GM12878 (cell line): Measurements from ENCODE around the gene COL11A2. TPM values are rescaled to one million over a fixed set of nuclear protein-coding genes. Genes with fewer than 3 reads are reported as not detected.

Experiments
- ATAC-seq: fragments of 200-7000 bp; cut with Tn5 transposase; 3 replicates; pipeline ENCODE4 v1.9.1; 2020; ENCODE audit warnings: mild to moderate bottlenecking, moderate library complexity
- BruUV-seq: library from RNA; stranded (reverse); fragments of 400-500 nt; replicated peaks from 2 replicates; lab custom pipeline; 2021; lab: Mats Ljungman, UMichigan
- CTCF ChIA-PET: fragments of 300-600 bp; sonication (Branson Sonifier 250); formaldehyde crosslinking; extraction: SDS; loops from one replicate; lab custom pipeline; 2021; ENCODE audit warnings: inconsistent platforms; lab: Yijun Ruan, JAX
- POLR2A ChIA-PET: fragments of 350-600 bp; formaldehyde crosslinking; extraction: SDS; loops from one replicate; lab custom pipeline; 2021; ENCODE audit warnings: inconsistent platforms; lab: Charles Lee
- RAD21 ChIA-PET: fragments of 300-600 bp; sonication (Branson Sonifier 250); formaldehyde crosslinking; loops from one replicate; lab custom pipeline; 2023; ENCODE audit warnings: antibody characterized with exemption; ENCODE audit not compliant: unreplicated experiment; lab: Charles Lee
- SMC1A ChIA-PET: fragments of 300-600 bp; sonication (Branson Sonifier 250); formaldehyde crosslinking; loops from one replicate; lab custom pipeline; 2023; ENCODE audit not compliant: unreplicated experiment, uncharacterized antibody; lab: Charles Lee
- DNase-seq: peaks from one replicate; pipeline ENCODE4 v3.0.0-alpha.2; 2011; ENCODE audit warnings: low read depth, low spot score
- FAIRE-seq: peaks from 3 replicates; lab custom pipeline; 2011; peaks lifted over from hg19 to GRCh38; lab: Jason Lieb, UNC
- H2AFZ ChIP-seq: 2 replicates; pipeline ENCODE4 v1.6.0; 2011; ENCODE audit warnings: low read depth, low read length, control low read depth; ENCODE audit not compliant: control insufficient read depth
- H3K27ac ChIP-seq: 2 replicates; pipeline ENCODE4 v1.5.1; 2011; ENCODE audit warnings: control low read depth; ENCODE audit not compliant: control insufficient read depth, insufficient read depth
- H3K27me3 ChIP-seq, 2 experiments: replicated peaks in 1 of 2; 2 replicates each; pipeline versions ENCODE4 v1.6.0 to v1.6.1; 2011; ENCODE audit warnings: low read length in 1 of 2; ENCODE audit not compliant: control insufficient read depth in 2 of 2, insufficient read depth in 2 of 2
- H3K36me3 ChIP-seq, 2 experiments: 2 replicates each; pipeline ENCODE4 v1.5.1; 2011; ENCODE audit warnings: low read length in 1 of 2; ENCODE audit not compliant: control insufficient read depth in 2 of 2, insufficient read depth in 2 of 2
- H3K4me1 ChIP-seq: 2 replicates; pipeline ENCODE4 v1.6.1; 2011; ENCODE audit warnings: mild to moderate bottlenecking, low read length, moderate library complexity, mixed read lengths; ENCODE audit not compliant: control insufficient read depth, insufficient read depth
- H3K4me2 ChIP-seq: 2 replicates; pipeline ENCODE4 v1.6.0; 2011; ENCODE audit warnings: control low read depth; ENCODE audit not compliant: control insufficient read depth, insufficient read depth
- H3K4me3 ChIP-seq: fragments of 200-600 bp; sonication (generic); 2 replicates; pipeline ENCODE4 v1.5.1; 2016
- H3K79me2 ChIP-seq: 2 replicates; pipeline ENCODE4 v1.6.0; 2011; ENCODE audit warnings: low read length; ENCODE audit not compliant: control insufficient read depth, insufficient read depth
- H3K9ac ChIP-seq: 2 replicates; pipeline ENCODE4 v1.8.0; 2011; ENCODE audit warnings: low read length, control low read depth, mixed read lengths; ENCODE audit not compliant: control insufficient read depth, insufficient read depth
- H3K9me3 ChIP-seq: replicated peaks from 3 replicates; pipeline ENCODE4 v1.5.1; 2011; ENCODE audit warnings: mild to moderate bottlenecking, low read length; ENCODE audit not compliant: control insufficient read depth, insufficient read depth
- H4K20me1 ChIP-seq: 2 replicates; pipeline ENCODE4 v1.6.0; 2011; ENCODE audit not compliant: control insufficient read depth, insufficient read depth
- ASH2L ChIP-seq: fragments of 300-600, 200-600 bp; sonication (generic); IDR thresholded peaks from 2 replicates; pipeline ENCODE4 v1.6.1; 2017; ENCODE audit warnings: low read depth, mild to moderate bottlenecking, borderline replicate concordance
- FOS ChIP-seq: IDR thresholded peaks from 3 replicates; pipeline ENCODE4 v1.6.1; 2011; ENCODE audit warnings: borderline replicate concordance; ENCODE audit not compliant: insufficient read length; ENCODE audit errors: extremely low read depth
- IKZF1 ChIP-seq: fragments of 450-650 bp; conservative IDR thresholded peaks from 2 replicates; pipeline ENCODE4 v1.6.1; 2017; ENCODE audit warnings: antibody characterized with exemption, mild to moderate bottlenecking
- MXI1 ChIP-seq: fragments of 150-350 bp; IDR thresholded peaks from 2 replicates; pipeline ENCODE4 v1.6.1; 2011; ENCODE audit warnings: low read depth, mild to moderate bottlenecking, inconsistent platforms, low read length, improper control_type of control experiment
- NFYB ChIP-seq: IDR thresholded peaks from 2 replicates; pipeline ENCODE4 v1.6.1; 2011; ENCODE audit warnings: low read depth, mild to moderate bottlenecking, low read length, improper control_type of control experiment, moderate library complexity; ENCODE audit not compliant: insufficient read depth
- POLR2A ChIP-seq: IDR thresholded peaks from 2 replicates; pipeline ENCODE4 v1.6.1; 2011; ENCODE audit warnings: low read depth, mild to moderate bottlenecking, low read length
- ZZZ3 ChIP-seq: IDR thresholded peaks from 2 replicates; pipeline ENCODE4 v1.6.1; 2011; ENCODE audit warnings: low read depth; ENCODE audit not compliant: control insufficient read depth, insufficient read length
- WGBS: methylation state at CpG from one replicate; pipeline ENCODE4 v1.1.6; 2016; ENCODE audit warnings: low lambda C conversion rate; ENCODE audit not compliant: insufficient replicate concordance, insufficient coverage; ENCODE audit errors: missing lambda C conversion rate; 5-methylcytosine and 5-hydroxymethylcytosine counted together
- in situ Hi-C: fragments of 300-500 bp; cut with MboI; formaldehyde crosslinking; loops from 9 replicates; pipeline ENCODE4 v1.14.3; 2018; ENCODE audit warnings: mixed read lengths
- intact Hi-C: fragments of 100-400 bp; cut with micrococcal nuclease; formaldehyde crosslinking; loops from one replicate; pipeline ENCODE4 v1.14.2; 2022; ENCODE audit not compliant: unreplicated experiment
- polyA plus RNA-seq, 11 experiments: library from polyadenylated mRNA; depleted of rRNA in 4 of 11; unstranded in 6 of 11; stranded (reverse) in 5 of 11; fragments of >200 nt; fragmentation: Nextera tagmentation in 4 of 11; fragmentation: Illumina TruSeq in 1 of 11; extraction: Ambion mirVana in 4 of 11; extraction: Trizol in 1 of 11; gene quantifications; 1 replicate in 1 of 11; 2 replicates in 10 of 11; pipeline versions ENCODE4 v1.2.1 to v1.2.3, GENCODE V29; 2011 to 2016; ENCODE audit warnings: inconsistent platforms in 2 of 11, missing spikeins in 2 of 11, low read depth in 1 of 11
- total RNA-seq, 4 experiments: library from RNA; depleted of rRNA in 3 of 4; stranded (reverse); fragments of >200 nt in 3 of 4; fragmentation: Illumina TruSeq in 1 of 4; extraction: Trizol in 1 of 4; gene quantifications; 2 replicates each; pipeline versions ENCODE4 v1.2.1 to v1.2.3, GENCODE V29; 2013 to 2021
- TF ChIP-seq, protein P1 (sequence below): fragments of 450-650 bp; IDR thresholded peaks from 2 replicates; pipeline ENCODE4 v1.6.1; 2016; ENCODE audit warnings: mild to moderate bottlenecking, moderate library complexity, borderline replicate concordance
- TF ChIP-seq, protein P2 (sequence below): fragments of 450-650 bp; IDR thresholded peaks from 2 replicates; pipeline ENCODE4 v1.6.1; 2017; ENCODE audit warnings: mild to moderate bottlenecking, low read depth, inconsistent platforms; ENCODE audit not compliant: poor library complexity, severe bottlenecking
- TF ChIP-seq, protein P3 (sequence below): fragments of 150-350 bp; IDR thresholded peaks from 2 replicates; pipeline ENCODE4 v1.6.1; 2014; ENCODE audit warnings: mild to moderate bottlenecking, low read depth, low read length
- TF ChIP-seq, protein P4 (sequence below): IDR thresholded peaks from 2 replicates; pipeline ENCODE4 v1.6.1; 2012; ENCODE audit warnings: low read depth, low read length, improper control_type of control experiment
- TF ChIP-seq, protein P5 (sequence below): fragments of 450-650 bp; IDR thresholded peaks from 2 replicates; pipeline ENCODE4 v1.6.1; 2018; ENCODE audit warnings: borderline replicate concordance, mild to moderate bottlenecking; ENCODE audit not compliant: partially characterized antibody

Gene COL11A2
- total and polyA plus RNA-seq, 10 of the 15 experiments (the other 5 are each of a cell fraction or from before 2014, with no cell fraction given): 0.03 to 0.83 (median 0.22) TPM; not detected in 1

DNA sequence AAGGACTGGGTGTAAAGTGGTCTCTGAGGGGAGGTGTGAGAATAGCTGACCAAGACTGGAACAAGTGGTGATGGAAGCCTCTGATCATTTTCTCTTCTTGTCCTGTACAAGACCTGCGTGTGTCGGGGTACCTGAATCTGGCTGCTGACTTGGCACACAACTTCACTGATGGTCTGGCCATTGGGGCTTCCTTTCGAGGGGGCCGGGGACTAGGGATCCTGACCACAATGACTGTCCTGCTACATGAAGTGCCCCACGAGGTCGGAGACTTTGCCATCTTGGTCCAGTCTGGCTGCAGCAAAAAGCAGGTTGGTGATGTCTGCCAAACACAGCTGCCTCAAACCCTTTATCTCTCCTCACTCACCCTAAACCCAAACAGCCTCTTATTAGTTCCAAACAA lies 10.5 kb upstream of the COL11A2 start:
- no peak for FAIRE-seq
- in situ Hi-C loops (no loop called here), intact Hi-C loops (loop anchor here (10.0 kb wide), 1 partner anchor 372 kb away; no protein-coding TSS in a partner anchor)
- Histone ChIP-seq H2AFZ (no peak overlapping the region), H3K9me3 (no peaks in the 10 kb centered on the region), H3K9ac (no peak overlapping the region), H3K79me2 (peaks cover 33% of the 10 kb centered on the region), H4K20me1 (no peaks in the 10 kb centered on the region), H3K4me3 (no peak overlapping the region), H3K27ac (no peak overlapping the region), H3K36me3 (peaks cover 8 to 16% of the 10 kb centered on the region in 2 experiments), H3K4me1 (peaks cover 32% of the 10 kb centered on the region), H3K27me3 (no peaks in the 10 kb centered on the region), H3K4me2 (peak overlapping the region; percentile 100)
- SMC1A ChIA-PET: interaction anchor here (0.7 kb wide), 1 partner anchor 68 kb away, joined by 4 read pairs; the partner anchor contains the start of gene VPS52
- no peak for ATAC-seq
- no TSS peak for BruUV-seq
- DNase-seq: no peak
- WGBS: 78% methylated on average over 6 of the region's 6 CpGs
- POLR2A ChIA-PET: interaction anchor here (0.7 kb wide), 1 partner anchor 59 kb away, joined by 4 read pairs; no protein-coding TSS in a partner anchor
- CTCF ChIA-PET: no interaction called here
- RAD21 ChIA-PET: no interaction called here
- TF ChIP-seq, protein P1, sequence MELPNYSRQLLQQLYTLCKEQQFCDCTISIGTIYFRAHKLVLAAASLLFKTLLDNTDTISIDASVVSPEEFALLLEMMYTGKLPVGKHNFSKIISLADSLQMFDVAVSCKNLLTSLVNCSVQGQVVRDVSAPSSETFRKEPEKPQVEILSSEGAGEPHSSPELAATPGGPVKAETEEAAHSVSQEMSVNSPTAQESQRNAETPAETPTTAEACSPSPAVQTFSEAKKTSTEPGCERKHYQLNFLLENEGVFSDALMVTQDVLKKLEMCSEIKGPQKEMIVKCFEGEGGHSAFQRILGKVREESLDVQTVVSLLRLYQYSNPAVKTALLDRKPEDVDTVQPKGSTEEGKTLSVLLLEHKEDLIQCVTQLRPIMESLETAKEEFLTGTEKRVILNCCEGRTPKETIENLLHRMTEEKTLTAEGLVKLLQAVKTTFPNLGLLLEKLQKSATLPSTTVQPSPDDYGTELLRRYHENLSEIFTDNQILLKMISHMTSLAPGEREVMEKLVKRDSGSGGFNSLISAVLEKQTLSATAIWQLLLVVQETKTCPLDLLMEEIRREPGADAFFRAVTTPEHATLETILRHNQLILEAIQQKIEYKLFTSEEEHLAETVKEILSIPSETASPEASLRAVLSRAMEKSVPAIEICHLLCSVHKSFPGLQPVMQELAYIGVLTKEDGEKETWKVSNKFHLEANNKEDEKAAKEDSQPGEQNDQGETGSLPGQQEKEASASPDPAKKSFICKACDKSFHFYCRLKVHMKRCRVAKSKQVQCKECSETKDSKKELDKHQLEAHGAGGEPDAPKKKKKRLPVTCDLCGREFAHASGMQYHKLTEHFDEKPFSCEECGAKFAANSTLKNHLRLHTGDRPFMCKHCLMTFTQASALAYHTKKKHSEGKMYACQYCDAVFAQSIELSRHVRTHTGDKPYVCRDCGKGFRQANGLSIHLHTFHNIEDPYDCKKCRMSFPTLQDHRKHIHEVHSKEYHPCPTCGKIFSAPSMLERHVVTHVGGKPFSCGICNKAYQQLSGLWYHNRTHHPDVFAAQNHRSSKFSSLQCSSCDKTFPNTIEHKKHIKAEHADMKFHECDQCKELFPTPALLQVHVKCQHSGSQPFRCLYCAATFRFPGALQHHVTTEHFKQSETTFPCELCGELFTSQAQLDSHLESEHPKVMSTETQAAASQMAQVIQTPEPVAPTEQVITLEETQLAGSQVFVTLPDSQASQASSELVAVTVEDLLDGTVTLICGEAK: no peak
- TF ChIP-seq ASH2L: no peak
- TF ChIP-seq NFYB: no peak
- TF ChIP-seq, protein P2, sequence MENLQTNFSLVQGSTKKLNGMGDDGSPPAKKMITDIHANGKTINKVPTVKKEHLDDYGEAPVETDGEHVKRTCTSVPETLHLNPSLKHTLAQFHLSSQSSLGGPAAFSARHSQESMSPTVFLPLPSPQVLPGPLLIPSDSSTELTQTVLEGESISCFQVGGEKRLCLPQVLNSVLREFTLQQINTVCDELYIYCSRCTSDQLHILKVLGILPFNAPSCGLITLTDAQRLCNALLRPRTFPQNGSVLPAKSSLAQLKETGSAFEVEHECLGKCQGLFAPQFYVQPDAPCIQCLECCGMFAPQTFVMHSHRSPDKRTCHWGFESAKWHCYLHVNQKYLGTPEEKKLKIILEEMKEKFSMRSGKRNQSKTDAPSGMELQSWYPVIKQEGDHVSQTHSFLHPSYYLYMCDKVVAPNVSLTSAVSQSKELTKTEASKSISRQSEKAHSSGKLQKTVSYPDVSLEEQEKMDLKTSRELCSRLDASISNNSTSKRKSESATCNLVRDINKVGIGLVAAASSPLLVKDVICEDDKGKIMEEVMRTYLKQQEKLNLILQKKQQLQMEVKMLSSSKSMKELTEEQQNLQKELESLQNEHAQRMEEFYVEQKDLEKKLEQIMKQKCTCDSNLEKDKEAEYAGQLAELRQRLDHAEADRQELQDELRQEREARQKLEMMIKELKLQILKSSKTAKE: no peak
- TF ChIP-seq, protein P3, sequence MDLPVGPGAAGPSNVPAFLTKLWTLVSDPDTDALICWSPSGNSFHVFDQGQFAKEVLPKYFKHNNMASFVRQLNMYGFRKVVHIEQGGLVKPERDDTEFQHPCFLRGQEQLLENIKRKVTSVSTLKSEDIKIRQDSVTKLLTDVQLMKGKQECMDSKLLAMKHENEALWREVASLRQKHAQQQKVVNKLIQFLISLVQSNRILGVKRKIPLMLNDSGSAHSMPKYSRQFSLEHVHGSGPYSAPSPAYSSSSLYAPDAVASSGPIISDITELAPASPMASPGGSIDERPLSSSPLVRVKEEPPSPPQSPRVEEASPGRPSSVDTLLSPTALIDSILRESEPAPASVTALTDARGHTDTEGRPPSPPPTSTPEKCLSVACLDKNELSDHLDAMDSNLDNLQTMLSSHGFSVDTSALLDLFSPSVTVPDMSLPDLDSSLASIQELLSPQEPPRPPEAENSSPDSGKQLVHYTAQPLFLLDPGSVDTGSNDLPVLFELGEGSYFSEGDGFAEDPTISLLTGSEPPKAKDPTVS: no peak
- TF ChIP-seq, protein P4, sequence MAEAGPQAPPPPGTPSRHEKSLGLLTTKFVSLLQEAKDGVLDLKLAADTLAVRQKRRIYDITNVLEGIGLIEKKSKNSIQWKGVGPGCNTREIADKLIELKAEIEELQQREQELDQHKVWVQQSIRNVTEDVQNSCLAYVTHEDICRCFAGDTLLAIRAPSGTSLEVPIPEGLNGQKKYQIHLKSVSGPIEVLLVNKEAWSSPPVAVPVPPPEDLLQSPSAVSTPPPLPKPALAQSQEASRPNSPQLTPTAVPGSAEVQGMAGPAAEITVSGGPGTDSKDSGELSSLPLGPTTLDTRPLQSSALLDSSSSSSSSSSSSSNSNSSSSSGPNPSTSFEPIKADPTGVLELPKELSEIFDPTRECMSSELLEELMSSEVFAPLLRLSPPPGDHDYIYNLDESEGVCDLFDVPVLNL: no peak
- TF ChIP-seq, protein P5, sequence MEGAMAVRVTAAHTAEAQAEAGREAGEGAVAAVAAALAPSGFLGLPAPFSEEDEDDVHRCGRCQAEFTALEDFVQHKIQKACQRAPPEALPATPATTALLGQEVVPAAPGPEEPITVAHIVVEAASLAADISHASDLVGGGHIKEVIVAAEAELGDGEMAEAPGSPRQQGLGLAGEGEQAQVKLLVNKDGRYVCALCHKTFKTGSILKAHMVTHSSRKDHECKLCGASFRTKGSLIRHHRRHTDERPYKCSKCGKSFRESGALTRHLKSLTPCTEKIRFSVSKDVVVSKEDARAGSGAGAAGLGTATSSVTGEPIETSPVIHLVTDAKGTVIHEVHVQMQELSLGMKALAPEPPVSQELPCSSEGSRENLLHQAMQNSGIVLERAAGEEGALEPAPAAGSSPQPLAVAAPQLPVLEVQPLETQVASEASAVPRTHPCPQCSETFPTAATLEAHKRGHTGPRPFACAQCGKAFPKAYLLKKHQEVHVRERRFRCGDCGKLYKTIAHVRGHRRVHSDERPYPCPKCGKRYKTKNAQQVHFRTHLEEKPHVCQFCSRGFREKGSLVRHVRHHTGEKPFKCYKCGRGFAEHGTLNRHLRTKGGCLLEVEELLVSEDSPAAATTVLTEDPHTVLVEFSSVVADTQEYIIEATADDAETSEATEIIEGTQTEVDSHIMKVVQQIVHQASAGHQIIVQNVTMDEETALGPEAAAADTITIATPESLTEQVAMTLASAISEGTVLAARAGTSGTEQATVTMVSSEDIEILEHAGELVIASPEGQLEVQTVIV: no peak
- TF ChIP-seq IKZF1: no peak
- no peak for TF ChIP-seq POLR2A
- no peak for TF ChIP-seq MXI1
- no peak for TF ChIP-seq FOS
- no peak for TF ChIP-seq ZZZ3
